HG03039 (cell line): ENCODE data around the gene MAGIX.
"Not testable (repeated sequence)": the region's sequence is repeated elsewhere in the genome, so short reads cannot be mapped to it uniquely, and the experiment has no call there.

Experiments
- ATAC-seq: cut with Tn5 transposase; IDR thresholded peaks from one replicate; pipeline ENCODE4 v1.9.1; 2021; ENCODE audit warnings: mild to moderate bottlenecking, moderate library complexity; ENCODE audit not compliant: unreplicated experiment

The MAGIX gene

DNA sequence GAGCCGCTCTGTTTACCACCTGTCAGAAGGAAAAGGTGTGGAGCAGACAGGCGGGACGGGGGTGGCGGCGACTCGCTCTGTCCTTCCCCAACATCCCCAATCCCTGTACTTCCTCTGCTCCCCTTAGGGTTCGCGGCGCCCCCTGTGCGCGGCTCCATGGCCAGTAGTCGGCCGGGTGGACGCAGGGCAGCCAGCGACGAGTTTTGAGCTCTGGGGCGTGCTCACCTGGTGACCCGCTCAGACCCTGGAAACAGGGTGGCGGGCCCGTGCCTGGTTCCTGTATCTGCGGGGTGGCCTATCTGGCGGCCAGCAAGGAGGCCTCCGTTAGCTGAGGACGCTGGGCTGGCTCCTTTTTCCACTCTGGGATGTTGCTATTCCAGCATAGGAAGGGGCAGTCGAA is 5.4 kb upstream of the MAGIX start:
- ATAC-seq = no peak

DNA sequence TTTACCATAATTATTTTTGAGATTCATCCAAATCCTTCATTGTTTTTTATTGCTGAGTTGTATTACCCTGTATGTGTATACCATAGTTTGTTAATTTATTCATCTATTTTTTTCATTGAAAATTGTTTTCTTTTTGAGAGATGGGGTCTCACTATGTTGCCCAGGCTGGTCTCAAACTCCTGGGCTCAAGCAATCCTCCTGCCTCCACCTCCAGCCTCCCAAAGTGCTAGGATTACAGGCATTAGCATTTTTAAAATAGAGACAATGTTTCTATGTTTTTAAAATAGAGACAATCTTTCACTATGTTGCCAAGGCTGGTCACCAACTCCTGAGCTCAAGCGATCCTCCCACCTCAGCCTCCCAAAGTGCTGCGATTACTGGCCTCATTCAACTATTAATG is 1.6 kb upstream of the MAGIX start:
- ATAC-seq = no peak

DNA sequence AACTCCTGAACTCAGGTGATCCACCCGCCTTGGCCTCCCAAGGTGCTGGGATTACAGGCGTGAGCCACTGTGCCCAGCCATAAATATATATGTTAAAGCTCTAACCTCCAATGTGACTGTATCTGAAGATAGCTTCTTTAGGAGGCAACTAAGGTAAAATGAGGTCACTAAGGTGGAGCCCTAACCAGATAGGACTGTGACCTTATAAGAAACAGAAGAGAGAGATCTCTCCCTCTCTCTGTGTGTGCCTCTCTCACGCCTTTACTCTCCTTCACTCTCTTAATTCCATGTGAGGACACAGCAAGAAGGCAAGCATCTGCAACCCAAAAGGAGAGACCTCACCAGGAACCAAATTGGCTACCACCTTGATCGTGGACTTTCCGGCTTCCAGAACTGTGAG is 926 bp upstream of the MAGIX start:
- no peak for ATAC-seq

DNA sequence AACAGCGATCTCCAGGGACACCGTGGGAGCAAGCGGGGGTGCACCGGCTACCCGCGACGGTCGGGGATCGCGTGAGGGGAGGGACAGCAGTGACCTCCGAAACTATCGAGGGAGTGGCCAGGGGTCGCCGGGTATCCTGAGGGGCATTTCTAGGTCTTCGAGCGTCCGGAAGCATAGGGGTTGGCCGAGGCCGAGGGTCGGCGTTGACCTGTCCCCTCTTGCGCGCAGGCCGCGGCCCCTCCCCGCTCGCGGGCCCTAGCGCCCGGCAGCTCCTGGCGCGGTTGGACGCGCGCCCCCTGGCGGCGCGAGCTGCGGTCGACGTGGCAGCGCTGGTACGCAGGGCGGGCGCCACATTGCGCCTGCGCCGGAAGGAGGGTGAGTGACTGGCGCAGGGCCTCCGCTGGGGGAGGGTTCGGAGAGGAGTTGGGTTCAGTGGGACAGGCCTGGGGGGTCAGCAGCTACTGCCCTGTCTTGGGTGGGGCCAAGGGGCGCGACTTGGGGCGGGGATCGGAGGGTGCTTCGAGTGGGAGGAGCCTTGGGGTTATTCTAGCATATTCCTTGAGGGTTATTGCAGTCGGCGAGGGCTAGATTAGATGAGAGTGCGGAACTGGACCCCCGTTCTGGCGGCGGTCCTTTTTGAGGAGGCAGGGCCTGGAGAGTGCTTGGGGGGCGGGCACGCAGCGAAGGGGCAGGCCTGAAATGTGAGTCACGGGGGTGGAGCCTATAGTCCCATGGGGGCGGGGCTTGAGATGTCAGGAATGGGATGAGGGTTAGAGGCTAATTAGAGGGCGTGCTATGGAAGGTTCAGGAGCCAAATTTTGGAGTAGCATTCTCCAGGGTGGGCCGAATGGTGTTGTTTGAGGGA is 1.2 kb downstream of the MAGIX start:
- peak; percentile 46 for ATAC-seq

DNA sequence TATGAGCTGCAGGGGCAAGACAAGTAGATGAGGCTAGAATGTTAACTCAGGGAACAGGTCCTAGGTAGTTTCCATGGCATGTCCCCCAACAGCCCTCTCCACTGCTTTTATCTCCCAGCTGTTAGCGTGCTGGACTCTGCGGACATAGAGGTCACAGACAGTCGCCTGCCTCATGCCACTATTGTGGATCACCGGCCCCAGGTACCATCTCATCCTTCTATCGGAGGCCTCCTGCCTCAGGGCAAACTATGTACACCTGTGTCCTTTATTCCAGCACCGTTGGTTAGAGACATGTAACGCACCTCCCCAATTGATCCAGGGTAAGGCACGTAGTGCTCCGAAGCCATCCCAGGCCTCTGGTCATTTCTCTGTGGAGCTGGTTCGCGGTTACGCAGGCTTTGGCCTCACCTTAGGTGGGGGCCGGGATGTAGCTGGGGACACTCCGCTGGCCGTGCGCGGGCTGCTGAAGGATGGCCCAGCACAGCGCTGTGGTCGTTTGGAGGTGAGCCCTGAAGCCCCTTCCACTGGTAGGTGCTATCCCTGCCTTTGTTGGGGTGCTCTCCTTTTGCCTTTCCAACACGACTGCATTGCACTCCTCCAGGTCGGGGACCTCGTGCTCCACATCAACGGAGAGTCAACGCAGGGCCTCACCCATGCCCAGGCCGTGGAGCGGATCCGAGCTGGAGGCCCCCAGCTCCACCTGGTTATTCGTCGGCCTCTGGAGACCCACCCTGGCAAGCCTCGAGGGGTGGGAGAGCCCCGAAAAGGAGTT is 2.2 kb downstream of the MAGIX start:
- no peak for ATAC-seq

DNA sequence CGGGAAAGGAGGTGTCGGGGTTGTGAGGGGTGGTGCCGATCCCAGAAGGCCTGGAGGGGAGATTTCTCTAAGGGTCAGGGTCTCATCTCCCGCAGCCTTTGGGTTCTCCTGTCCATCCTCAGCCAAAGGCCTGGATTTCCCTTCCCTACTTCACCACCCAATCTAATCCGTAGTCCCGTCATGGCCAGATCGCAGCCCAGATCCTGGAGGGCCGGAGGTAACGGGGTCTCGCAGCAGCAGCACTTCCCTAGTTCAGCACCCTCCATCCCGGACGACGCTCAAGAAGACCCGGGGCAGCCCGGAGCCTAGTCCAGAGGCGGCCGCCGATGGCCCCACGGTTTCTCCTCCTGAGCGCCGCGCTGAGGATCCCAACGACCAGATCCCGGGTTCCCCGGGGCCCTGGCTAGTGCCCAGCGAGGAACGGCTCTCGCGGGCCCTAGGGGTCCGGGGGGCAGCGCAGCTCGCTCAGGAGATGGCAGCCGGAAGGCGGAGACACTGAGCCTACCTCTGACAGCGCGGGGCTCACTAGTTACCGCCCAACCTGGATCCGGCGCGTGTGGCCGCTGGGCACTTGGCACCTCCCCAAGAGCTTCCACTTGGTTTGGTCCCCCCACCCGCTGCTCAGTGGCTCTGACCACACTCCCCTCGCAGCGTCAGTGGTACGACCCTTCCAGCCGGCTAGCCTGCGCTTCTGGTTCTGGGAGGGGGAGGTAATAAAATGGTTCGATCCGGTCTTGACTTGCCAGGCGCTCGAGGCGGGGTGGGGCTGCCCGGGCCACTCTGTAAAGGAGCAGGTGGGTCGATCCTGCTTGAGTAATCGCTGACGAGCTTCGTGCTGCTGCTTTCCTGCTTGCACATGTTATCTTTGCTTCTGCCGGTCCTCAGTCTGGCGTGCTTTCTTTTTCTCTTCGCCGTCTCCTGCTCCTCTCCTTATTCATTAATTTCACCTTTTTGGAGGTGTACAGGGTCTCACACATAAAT is 3.6 kb downstream of the MAGIX start:
- peak; percentile 33 for ATAC-seq

DNA sequence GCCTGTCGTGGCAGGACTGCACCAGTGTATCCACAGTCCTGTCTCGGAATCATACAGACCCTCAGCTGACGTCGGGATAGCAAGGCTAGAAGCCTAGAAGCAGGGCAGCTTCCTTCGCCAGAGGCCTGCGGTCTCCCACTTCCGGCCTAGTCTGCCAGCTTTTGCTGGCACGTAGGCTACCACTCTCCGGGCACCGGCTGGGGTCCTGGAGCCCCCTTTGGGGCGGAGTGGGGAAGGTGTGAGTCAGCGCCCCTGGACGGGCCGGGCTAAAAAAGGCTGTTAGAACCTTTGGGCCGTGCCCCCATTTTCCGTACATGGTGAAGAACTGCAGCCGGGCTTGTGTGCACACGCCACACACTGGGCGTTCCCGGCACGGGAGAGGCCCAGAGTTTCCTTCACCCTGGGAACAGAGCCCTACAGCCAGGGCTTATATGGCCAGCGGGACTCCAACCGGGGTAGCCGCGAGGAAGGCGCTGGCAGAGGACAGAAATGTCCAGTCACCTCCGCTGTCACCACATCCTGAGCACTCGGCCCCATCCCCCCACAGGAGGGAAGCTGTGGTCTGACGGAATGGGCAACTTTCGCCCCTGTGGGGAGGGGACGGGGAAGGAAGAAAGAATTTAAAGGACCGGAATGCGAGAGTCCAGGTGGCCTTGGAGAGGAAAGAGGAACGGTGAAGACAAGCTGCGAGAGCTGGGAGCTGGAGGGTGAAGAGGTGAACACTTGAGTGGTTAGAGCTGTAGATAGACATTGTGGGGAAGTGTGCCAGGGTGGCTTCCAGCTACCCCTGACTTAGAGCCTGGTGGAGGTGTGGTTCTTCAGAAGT is 4.6 kb downstream of the MAGIX start:
- no peak for ATAC-seq

DNA sequence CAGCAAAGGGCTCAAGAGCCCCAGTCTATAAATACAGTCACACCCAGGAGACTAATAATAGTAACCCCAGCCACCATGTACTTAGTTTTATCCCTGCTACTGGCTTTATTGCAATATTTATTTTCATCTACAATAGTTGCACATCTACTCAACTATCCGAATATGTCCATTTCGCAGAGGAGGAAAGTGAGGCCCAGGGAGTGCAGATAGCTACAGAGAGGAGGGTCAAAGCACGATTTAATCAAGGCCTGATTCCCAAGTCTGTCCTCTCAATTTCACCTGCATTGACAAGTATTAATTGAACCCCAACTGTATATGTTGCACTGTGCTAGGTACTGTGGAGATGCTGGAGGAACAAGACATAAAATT is 5.2 kb downstream of the MAGIX start:
- no peak for ATAC-seq

DNA sequence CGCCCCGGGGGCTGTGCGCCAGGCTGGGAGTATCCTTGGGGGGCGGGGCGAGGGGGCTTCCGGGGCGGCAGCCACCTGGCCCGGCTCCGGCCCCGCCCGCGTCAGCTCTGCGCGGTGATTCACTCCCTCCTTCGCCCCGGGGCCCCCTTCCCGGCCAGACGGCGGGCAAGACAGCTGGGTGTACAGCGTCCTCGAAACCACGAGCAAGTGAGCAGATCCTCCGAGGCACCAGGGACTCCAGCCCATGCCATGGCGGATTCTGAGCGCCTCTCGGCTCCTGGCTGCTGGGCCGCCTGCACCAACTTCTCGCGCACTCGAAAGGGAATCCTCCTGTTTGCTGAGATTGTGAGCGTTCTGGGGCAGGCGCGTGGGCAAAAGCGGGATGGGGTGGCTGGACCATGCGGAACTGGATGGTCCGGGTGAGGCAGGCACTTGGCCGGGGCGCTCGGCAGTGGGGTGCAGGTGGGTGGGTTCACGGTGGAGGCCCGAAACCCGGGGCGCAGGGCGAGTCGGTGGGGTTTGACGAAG is 9.3 kb downstream of the MAGIX start, which contains the start of gene PLP2:
TSS of gene PLP2 (plus strand) at position 147 of the 528 bp plus-strand sequence. CDS start at position 250, 103 bp downstream.
- peak; percentile 33 for ATAC-seq

DNA sequence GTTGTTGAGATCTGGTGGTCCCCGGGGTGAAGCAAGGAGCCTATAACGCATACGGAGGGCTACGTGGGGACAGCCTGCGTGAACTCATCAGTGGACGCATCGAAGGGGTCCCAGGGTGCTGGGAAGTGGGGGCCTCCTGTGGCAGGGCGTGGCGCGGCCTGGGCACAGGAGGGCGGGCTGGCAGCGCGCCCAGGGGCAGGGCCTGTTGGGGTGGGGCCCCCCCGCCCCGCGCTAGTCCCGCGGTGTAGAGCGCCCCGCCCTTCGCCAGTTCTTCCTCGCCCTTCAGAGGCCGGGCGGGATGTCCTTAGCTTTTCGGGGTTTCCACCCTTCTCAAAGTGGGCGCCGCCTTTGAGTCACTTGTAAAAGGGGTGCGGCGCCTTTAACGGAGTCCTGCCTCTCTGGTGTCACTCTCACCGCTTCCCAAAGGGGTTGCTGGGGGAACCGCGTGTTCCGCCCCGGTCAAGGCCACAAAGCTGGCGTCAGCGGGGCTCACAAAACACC is 9.8 kb downstream of the MAGIX start:
- ATAC-seq = peak; percentile 56

DNA sequence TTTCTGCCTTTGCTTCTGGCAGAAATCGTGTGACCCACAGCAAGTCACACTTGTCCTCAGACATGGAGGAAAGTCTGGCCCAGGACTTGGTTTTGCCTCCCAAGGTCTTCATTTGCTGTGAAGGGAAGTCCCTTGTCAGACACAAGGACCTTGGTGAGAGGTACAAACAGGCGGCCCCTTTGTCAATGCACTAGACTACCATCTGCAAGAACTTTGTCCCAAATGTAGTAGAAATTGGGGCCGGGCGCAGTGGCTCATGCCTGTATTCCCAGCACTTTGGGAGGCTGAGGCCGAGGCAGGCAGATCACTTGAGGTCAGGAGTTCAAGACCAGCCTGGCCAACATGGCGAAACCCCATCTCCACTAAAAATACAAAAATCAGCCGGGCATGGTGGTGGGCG is 11.0 kb downstream of the MAGIX start:
- not testable (repeated sequence) for ATAC-seq

DNA sequence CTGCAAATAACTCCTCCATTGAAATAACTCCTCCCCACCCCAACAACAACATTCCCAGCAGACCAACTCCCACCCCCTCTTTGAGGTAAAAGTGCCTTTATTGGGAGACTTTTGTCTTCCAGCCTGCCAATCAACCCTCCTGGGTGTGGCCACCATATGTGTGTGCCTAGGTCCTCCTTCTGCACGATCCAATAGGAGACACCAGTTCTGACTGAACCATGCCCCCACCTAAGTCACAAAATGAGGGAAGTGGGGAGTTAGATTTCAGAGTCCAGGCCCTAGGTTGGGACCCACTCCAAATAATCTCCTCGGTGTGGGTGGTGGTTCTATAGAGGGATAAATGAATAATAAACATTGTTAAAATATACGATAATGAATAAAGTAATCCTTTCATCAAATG is 12.2 kb downstream of the MAGIX start:
- no peak for ATAC-seq

DNA sequence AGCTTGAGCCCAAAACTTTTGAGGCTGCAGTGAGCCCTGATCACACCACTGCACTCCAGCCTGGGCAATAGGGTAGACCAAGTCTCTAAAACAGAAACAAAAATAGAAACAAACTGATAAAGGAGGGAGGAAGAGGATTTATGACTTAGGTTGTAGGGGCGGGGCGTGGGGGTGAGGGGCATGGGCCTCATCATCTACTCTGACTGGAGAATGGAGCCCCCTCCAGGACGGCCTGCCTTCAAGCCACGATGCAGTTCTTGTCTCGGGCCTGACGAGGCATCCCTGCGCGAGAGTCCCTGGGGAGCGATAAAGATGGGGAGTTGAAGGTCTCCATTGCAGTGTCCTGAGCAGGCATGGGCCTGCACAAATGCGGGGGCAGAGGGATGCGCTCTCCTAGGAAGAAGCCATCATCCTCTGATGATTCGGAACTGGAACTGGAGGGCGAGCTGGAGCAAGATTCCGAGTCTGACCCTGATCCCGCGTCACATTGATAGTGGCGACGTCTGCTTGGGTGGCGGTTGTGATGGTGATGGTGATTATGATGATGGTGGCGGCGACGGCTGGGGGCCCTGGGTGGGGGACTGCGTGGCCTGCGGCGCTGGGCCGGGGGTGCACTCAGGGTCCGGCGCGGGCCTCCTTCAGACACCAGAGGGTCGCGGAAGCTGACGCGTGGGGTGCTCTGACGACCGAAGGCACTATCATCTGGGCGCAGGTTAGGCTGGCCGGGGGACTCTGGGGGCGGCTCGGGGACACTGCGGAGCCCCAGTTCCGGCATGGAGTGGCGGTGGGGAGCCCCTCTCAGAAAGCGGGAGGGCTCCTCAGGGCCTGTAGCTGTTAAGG is 13.1 kb downstream of the MAGIX start:
- ATAC-seq = no peak

DNA sequence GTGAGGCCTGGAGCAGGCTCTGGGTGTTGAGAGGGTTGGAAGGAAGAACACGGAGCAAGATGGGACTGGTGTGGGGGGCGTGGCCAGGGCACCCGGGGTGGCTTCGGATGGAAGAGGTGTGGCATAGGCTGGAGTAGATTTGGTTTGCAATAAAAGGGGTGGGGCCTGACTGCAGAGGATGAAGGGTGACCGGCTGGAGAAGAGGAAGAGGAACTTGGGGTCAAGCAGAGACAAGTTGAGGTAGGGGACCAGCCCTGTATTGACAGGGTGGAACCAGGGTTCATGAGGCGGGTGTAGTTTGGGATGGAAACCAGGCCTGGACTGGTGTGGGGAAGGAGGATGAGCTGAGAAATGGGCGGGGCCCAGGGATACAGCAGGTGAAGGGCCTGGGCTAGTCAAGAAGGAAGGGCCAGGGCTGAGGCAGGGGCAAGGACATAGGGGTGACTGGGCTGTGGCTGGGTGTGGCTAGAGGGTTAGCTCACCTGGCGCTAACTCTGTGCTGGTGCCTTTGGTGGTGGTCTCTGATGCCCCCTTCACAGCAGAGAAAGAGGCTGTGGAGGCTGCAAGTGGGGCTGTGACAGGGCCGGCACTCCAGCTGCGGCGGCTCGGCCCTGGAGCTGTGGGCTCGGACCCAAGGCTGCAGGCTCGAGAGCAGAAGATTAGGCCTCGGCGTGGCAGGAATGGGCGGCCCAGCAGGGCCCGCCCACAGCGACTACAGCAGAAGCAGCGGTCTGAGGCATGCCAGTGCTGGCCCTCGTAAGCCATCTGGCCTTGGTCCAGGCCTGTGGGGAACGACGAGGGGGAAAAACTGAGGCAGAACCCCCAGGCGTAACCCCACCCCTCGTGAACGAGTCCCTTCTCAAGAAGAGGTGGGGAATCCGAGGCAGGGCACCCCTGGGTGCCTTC is 14.1 kb downstream of the MAGIX start:
- ATAC-seq = no peak

DNA sequence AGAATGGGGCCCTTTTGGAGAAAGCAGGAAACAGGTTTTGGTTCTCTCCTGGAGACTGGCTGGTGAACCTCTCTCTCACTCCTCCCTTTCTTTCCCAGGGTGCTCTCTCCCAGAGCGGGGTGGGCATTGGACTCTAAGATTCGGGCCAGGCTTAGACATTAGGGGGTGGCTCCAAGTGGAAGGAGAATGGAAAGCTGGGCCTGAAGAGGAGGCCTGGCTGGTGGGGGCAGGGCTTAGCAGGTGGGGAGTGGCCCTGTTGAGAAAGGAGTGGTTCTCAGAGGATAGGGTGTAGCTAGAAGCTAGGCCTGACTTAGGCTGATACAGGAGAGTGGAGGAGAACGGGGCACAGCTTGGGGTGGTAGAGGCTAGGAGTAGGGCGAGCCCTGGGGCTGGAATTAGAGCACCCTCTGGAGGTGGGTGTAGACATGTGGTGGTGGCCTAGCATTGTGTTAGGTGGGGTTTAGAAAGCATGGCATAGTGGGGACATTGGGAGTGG is 14.8 kb downstream of the MAGIX start:
- ATAC-seq = no peak

DNA sequence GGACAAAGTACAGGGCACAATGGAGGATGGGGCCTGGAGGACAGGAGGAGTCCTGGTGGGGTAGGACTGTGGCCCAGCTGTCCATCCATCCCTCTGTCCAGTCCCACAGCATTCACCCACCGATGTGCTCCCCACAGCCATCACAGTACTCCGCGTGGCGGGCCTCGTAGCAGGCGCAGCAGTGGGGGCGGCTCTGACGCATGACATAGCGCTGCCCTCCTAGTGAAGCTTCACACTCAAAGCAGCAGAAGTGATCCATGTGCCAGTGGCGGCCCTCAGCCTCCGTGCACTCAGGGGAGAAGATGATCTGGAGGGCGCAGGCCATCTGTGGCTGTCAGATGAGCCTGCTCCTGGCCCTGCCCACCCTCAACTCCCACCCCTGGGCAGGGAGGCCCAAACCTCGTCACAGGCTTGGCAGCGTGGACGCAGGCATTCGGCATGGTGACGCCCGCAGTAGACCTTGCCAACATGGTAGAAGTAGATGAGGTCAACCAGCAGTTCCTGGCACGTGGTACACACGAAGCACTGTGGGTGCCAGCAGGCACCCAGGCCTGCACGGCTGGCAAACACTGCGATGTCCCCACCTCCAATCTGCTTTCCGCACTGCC is 15.4 kb downstream of the MAGIX start:
- ATAC-seq = no peak

DNA sequence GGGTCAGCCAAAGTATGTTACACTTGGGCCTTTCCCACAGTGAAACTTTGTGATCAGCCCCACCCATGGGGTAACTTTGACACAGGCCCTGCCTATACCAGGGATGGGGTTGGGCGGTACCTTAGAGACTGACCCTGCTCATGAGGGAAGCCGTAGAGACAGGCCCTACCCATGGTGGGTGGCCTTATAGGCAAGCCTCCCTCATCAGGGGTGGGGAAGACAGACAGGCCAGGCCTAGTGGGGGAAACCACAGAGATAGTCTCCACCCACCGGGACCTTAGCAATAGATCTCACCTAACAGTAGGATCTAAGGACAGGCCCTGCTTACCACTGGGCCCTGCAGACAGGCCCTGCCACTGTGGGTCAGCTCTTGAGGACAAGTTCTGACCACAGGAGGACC is 16.0 kb downstream of the MAGIX start:
- ATAC-seq = no peak
